Bronchial epithelial cell (primary cell): ENCODE measurements around the gene SEPTIN7. TPM values are rescaled to one million over a fixed set of nuclear protein-coding genes. Genes with fewer than 3 reads are reported as not detected.

ENCODE experiments used
- DNase-seq: peaks from one replicate; pipeline ENCODE4 v3.0.0-alpha.2; 2010; ENCODE audit warnings: low read depth
- FAIRE-seq: peaks from 2 replicates; lab custom pipeline; 2011; peaks lifted over from hg19 to GRCh38; lab: Jason Lieb, UNC
- H3K27me3 ChIP-seq: 2 replicates; pipeline ENCODE4 v1.5.1; 2011; ENCODE audit warnings: low read length; ENCODE audit not compliant: control insufficient read depth, insufficient read depth
- H3K36me3 ChIP-seq: 2 replicates; pipeline ENCODE4 v1.5.1; 2011; ENCODE audit warnings: low read length; ENCODE audit not compliant: control insufficient read depth, insufficient read depth
- H3K4me3 ChIP-seq: 2 replicates; pipeline ENCODE4 v1.5.1; 2011; ENCODE audit warnings: mild to moderate bottlenecking, low read depth, low read length, control low read depth
- total RNA-seq: library from RNA; depleted of rRNA; stranded (reverse); fragments of >200 nt; gene quantifications from 2 replicates; pipeline ENCODE4 v1.2.1, GENCODE V29; 2014
- TF ChIP-seq, protein P1 (sequence below): IDR thresholded peaks from 2 replicates; pipeline ENCODE4 v1.5.1; 2011; ENCODE audit warnings: mild to moderate bottlenecking, moderate library complexity, low read length, control low read depth, inconsistent platforms; ENCODE audit not compliant: insufficient read depth, severe bottlenecking

Gene SEPTIN7
- total RNA-seq, 1 donor from 2014 or later, result 65.0 TPM

DNA sequence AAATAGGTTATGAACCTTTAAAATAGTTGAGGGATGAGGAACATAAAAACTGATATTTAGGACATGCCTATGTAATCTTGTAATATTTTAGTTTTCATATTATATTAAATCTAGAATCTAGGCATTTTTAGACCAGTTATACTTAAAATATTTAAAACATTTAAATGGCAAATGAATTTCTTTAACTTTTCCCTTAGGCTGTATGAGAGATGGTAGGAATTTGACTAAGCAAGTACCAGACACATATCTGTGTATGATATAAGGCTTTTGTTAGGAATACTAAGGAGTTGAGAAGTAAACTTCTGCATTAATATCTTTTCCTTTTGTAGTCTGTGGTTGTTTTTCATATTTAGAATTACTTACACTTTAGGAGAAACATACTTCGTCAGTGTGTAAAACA is 25.1 kb downstream of the SEPTIN7 start:
- Histone ChIP-seq H3K4me3 (no peak overlapping the region), H3K36me3 (no peaks in the 10 kb centered on the region), H3K27me3 (no peaks in the 10 kb centered on the region)
- DNase-seq (no peak), FAIRE-seq (no peak)
- TF ChIP-seq, protein P1, sequence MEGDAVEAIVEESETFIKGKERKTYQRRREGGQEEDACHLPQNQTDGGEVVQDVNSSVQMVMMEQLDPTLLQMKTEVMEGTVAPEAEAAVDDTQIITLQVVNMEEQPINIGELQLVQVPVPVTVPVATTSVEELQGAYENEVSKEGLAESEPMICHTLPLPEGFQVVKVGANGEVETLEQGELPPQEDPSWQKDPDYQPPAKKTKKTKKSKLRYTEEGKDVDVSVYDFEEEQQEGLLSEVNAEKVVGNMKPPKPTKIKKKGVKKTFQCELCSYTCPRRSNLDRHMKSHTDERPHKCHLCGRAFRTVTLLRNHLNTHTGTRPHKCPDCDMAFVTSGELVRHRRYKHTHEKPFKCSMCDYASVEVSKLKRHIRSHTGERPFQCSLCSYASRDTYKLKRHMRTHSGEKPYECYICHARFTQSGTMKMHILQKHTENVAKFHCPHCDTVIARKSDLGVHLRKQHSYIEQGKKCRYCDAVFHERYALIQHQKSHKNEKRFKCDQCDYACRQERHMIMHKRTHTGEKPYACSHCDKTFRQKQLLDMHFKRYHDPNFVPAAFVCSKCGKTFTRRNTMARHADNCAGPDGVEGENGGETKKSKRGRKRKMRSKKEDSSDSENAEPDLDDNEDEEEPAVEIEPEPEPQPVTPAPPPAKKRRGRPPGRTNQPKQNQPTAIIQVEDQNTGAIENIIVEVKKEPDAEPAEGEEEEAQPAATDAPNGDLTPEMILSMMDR, result no peak

DNA sequence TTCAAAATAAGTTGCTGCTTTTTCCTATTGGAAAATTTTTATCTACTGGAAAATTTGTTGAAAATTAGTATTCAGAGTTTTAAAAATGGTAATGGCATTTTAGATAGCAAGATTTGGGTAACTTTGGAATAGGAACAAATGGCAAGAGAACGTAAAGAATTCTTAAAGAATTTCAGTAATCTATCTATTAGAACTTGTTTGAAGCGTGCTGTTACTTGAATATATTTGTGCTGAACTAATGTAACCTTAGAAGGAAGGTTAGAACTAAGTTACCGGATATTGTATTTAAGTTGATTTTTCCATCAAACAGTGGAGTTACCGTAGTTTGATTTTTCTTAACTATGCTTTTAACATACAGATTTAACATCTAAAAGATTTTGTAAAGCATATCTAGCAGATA is 25.9 kb downstream of the SEPTIN7 start:
- H3K27me3 ChIP-seq, result no peaks in the 10 kb centered on the region
- FAIRE-seq, result no peak
- peak; percentile 57 for DNase-seq
- H3K36me3 ChIP-seq, result no peaks in the 10 kb centered on the region
- TF ChIP-seq, protein P1, result no peak
- H3K4me3 ChIP-seq, result no peak overlapping the region

DNA sequence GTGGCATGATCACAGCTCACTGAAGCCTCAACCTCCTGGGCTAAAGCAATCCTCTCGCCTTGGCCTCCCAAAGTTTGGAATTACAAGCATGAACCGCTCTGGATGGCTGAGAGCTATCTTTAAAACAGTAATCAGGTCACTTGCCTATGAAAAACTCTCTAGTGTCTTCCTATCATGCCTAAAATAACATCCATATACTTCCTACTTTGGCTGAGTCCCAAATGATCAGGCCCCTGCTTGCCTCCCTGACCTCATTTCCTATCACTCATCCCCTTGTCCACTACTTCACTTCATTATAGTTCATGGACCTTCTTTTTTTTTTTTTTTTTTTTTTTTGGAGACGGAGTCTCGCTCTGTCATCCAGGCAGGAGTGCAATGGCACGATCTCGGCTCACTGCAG is 28.0 kb downstream of the SEPTIN7 start:
- TF ChIP-seq, protein P1, result no peak
- FAIRE-seq (no peak), DNase-seq (peak; percentile 89)
- Histone ChIP-seq H3K36me3 (no peaks in the 10 kb centered on the region), H3K27me3 (no peaks in the 10 kb centered on the region), H3K4me3 (no peak overlapping the region)

DNA sequence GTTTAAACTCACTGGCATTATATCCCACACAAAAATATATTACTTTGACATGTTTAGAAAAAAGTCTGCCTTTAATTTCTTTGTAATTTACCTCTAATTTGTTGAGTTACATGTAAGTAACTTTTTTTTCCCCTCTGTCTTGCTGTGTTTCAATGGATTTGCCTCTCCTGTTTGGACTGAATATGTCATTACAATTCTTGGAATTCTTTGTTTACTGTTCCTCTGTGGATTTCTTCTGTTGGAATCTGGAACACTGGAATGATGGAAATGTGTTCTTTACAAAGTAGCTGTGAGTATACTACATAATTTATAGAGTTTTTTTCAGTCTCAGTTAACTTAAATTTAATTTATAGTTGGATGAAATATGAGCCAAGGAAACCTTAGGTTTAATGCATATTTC is 30.4 kb downstream of the SEPTIN7 start:
- TF ChIP-seq, protein P1, result no peak
- Histone ChIP-seq H3K27me3 (no peaks in the 10 kb centered on the region), H3K36me3 (no peaks in the 10 kb centered on the region), H3K4me3 (no peak overlapping the region)
- no peak for FAIRE-seq
- no peak for DNase-seq

DNA sequence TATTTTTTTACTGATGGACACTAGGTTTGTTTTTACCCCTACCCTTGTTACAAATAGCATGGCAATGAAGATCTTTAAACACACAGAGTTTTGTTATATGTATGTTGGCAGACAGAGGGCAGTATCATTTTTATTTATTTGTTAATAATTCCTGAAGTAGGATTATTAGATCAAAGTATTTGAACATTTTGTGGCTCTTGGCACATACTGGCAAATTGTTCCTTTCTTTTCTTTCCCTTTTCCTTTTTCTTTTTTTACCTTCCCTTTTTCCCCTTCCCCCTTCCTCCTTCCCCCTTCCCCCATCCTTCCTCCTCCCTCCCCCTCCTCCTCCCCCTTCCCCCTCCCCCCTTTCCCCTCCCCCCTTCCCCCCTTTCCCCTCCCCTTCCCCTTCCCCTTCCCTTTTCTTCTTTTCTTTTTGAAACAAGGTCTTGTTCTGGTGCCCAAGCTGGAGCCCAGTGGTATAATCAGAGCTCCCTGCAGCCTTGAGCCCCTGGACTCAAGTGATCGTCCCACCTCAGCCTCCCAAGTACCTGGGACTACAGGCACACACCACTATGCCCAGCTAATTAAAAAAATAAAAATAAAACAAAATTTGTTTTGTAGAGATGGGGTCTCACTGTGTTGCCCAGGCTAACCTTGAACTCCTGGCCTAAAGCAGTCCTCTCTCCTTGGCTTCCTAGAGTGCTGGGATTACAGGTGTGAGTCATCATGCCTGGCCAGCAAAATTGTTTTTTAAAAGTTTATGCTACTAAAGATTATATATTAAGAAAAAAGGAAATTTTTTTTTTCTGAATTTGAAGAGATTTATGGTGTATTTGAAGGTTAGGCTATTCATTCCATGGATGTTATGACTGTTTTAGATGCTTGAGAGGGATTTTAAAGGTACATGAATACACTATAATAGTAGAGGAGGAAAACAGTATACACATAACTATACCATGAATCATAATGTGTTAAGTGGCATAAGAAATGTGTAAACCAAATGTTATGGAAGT is 39.3 kb downstream of the SEPTIN7 start:
- FAIRE-seq (no peak), DNase-seq (peak; percentile 78)
- Histone ChIP-seq H3K27me3 (no peaks in the 10 kb centered on the region), H3K36me3 (peaks cover 1% of the 10 kb centered on the region), H3K4me3 (no peak overlapping the region)
- TF ChIP-seq, protein P1, result no peak
